ENCODE data around the gene MYO7B. TPM values are rescaled to one million over a fixed set of nuclear protein-coding genes. Genes with fewer than 3 reads are reported as not detected.

MYO7B gene
- total RNA-seq, 2 experiments from 2014 or later, result 0.65 to 1.2 TPM

- POLR2A ChIA-PET, result interaction anchor here (1.4 to 1.6 kb wide), 2 partner anchors 8 to 10 kb away, joined by 4 read pairs; no protein-coding TSS in a partner anchor
These were observed 93.5 kb downstream of the MYO7B start for GRCh38 chr2:127628767-127629614.

GRCh38 chr2:127629637-127630036, 94.2 kb downstream of the MYO7B start:
- ChIA-PET CTCF (interaction anchor here (1.2 to 2.0 kb wide), 2 partner anchors 11 to 38 kb away, joined by 5 to 6 read pairs; no protein-coding TSS in a partner anchor), POLR2A (interaction anchor here (1.4 to 3.3 kb wide), 3 partner anchors 9 to 11 kb away, joined by 4 to 22 read pairs (median 4); no protein-coding TSS in a partner anchor)
- no peak for TF ChIP-seq CTCF (IDR thresholded peaks at IDR 0.05)
- Mint-ChIP-seq H3K36me3 (ENCODE audit: low read depth) (no peaks in the 10 kb centered on the region), H3K9me3 (no peaks in the 10 kb centered on the region), H3K27me3 (no peaks in the 10 kb centered on the region), H3K4me1 (ENCODE audit: low read depth) (peaks cover 14% of the 10 kb centered on the region), H3K4me3 (no peak overlapping the region), H3K27ac (no peak overlapping the region)
- ATAC-seq (no peak), DNase-seq (no peak)
- intact Hi-C loops (cut with micrococcal nuclease), result loop anchor here (5.0 kb wide), 1 partner anchor 37 kb away; no protein-coding TSS in a partner anchor

More at GRCh38 chr2:127628767-127629614, 93.5 kb downstream of the MYO7B start:
- Mint-ChIP-seq H3K9me3 (no peaks in the 10 kb centered on the region), H3K4me3 (no peak overlapping the region), H3K36me3 (ENCODE audit: low read depth) (no peaks in the 10 kb centered on the region), H3K27me3 (no peaks in the 10 kb centered on the region), H3K27ac (no peak overlapping the region), H3K4me1 (ENCODE audit: low read depth) (peaks cover 11% of the 10 kb centered on the region)
- TF ChIP-seq CTCF (IDR thresholded peaks at IDR 0.05), result no peak
- intact Hi-C loops (cut with micrococcal nuclease), result loop anchor here (5.0 kb wide), 1 partner anchor 37 kb away; no protein-coding TSS in a partner anchor
- CTCF ChIA-PET, result interaction anchor here (1.3 to 2.0 kb wide), 2 partner anchors 11 to 37 kb away, joined by 3 to 6 read pairs; no protein-coding TSS in a partner anchor
- ATAC-seq (no peak), DNase-seq (no peak)

GRCh38 chr2:127630096-127630863, 94.8 kb downstream of the MYO7B start:
- ATAC-seq, result no peak
- POLR2A ChIA-PET, result interaction anchor here (0.9 to 3.3 kb wide), 3 partner anchors 9 to 14 kb away, joined by 3 to 22 read pairs (median 4); no protein-coding TSS in a partner anchor
- intact Hi-C loops (cut with micrococcal nuclease), result no loop called here

GRCh38 chr2:127630864-127631540, 95.5 kb downstream of the MYO7B start:
- no peak for DNase-seq
- no peak for TF ChIP-seq CTCF (IDR thresholded peaks at IDR 0.05)
- H3K27me3 Mint-ChIP-seq, result no peaks in the 10 kb centered on the region
- intact Hi-C loops (cut with micrococcal nuclease), result no loop called here
- no peak overlapping the region for H3K27ac Mint-ChIP-seq
- POLR2A ChIA-PET, result interaction anchor here (0.9 to 3.3 kb wide), 3 partner anchors 10 to 15 kb away, joined by 3 to 22 read pairs (median 4); no protein-coding TSS in a partner anchor
- no peak overlapping the region for H3K4me3 Mint-ChIP-seq
- ATAC-seq, result no peak
- peaks cover 27% of the 10 kb centered on the region for H3K4me1 Mint-ChIP-seq (ENCODE audit: low read depth)
- H3K36me3 Mint-ChIP-seq (ENCODE audit: low read depth), result no peaks in the 10 kb centered on the region
- CTCF ChIA-PET, result interaction anchor here (0.7 to 1.5 kb wide), 3 partner anchors 9 to 39 kb away, joined by 3 to 6 read pairs (median 5); no protein-coding TSS in a partner anchor
- H3K9me3 Mint-ChIP-seq, result no peaks in the 10 kb centered on the region

More at GRCh38 chr2:127630096-127630863, 94.8 kb downstream of the MYO7B start:
- no peaks in the 10 kb centered on the region for H3K27me3 Mint-ChIP-seq
- H3K9me3 Mint-ChIP-seq, result no peaks in the 10 kb centered on the region
- peaks cover 20% of the 10 kb centered on the region for H3K4me1 Mint-ChIP-seq (ENCODE audit: low read depth)
- no peak overlapping the region for H3K4me3 Mint-ChIP-seq
- DNase-seq, result no peak
- H3K27ac Mint-ChIP-seq, result no peak overlapping the region
- H3K36me3 Mint-ChIP-seq (ENCODE audit: low read depth), result no peaks in the 10 kb centered on the region
- CTCF ChIA-PET, result interaction anchor here (1.2 to 2.0 kb wide), 3 partner anchors 10 to 39 kb away, joined by 5 to 6 read pairs (median 6); no protein-coding TSS in a partner anchor
- no peak for TF ChIP-seq CTCF (IDR thresholded peaks at IDR 0.05)
